ENCODE measurements around the gene TIGD4. TPM values are rescaled to one million over a fixed set of nuclear protein-coding genes. Genes with fewer than 3 reads are reported as not detected.

The TIGD4 gene
- total RNA-seq, 1 donor from 2014 or later, result not detected

- DNase-seq, result no peak
Measured at GRCh38 chr4:152780267-152780778, 793 bp upstream of the TIGD4 start.

GRCh38 chr4:152778656-152779512, 646 bp downstream of the TIGD4 start:
- no peak for DNase-seq
- Histone ChIP-seq H3K4me1 (peaks cover 30% of the 10 kb centered on the region), H3K27ac (peak overlapping the region; percentile 83), H3K36me3 (no peaks in the 10 kb centered on the region), H3K27me3 (no peaks in the 10 kb centered on the region), H3K9me3 (no peaks in the 10 kb centered on the region), H3K4me3 (peak overlapping the region; percentile 70)
- no peak for ATAC-seq
- intact Hi-C loops (cut with DNase I), result no loop called here
- TF ChIP-seq CTCF (IDR thresholded peaks at IDR 0.05), result no peak

More at GRCh38 chr4:152780267-152780778, 793 bp upstream of the TIGD4 start:
- no peak for ATAC-seq
- TF ChIP-seq CTCF (IDR thresholded peaks at IDR 0.05), result no peak
- no peaks in the 10 kb centered on the region for H3K36me3 ChIP-seq
- H3K4me3 ChIP-seq, result peak overlapping the region; percentile 70
- H3K4me1 ChIP-seq, result peaks cover 35% of the 10 kb centered on the region
- H3K27ac ChIP-seq, result peak overlapping the region; percentile 83
- H3K9me3 ChIP-seq, result no peaks in the 10 kb centered on the region
- intact Hi-C loops (cut with DNase I), result no loop called here
- H3K27me3 ChIP-seq, result no peaks in the 10 kb centered on the region

GRCh38 chr4:152777488-152777887, 2.0 kb downstream of the TIGD4 start:
- Histone ChIP-seq H3K36me3 (no peaks in the 10 kb centered on the region), H3K4me3 (no peak overlapping the region), H3K27me3 (no peaks in the 10 kb centered on the region), H3K27ac (no peak overlapping the region), H3K4me1 (peaks cover 24% of the 10 kb centered on the region), H3K9me3 (no peaks in the 10 kb centered on the region)
- ATAC-seq (no peak), DNase-seq (no peak)
- TF ChIP-seq CTCF (IDR thresholded peaks at IDR 0.05), result no peak
- intact Hi-C loops (cut with DNase I), result no loop called here

GRCh38 chr4:152776352-152776751, 3.2 kb downstream of the TIGD4 start:
- TF ChIP-seq CTCF (IDR thresholded peaks at IDR 0.05), result no peak
- Histone ChIP-seq H3K36me3 (no peaks in the 10 kb centered on the region), H3K27ac (no peak overlapping the region), H3K9me3 (no peaks in the 10 kb centered on the region), H3K27me3 (no peaks in the 10 kb centered on the region), H3K4me3 (no peak overlapping the region), H3K4me1 (peaks cover 12% of the 10 kb centered on the region)
- ATAC-seq (no peak), DNase-seq (no peak)
- intact Hi-C loops (cut with DNase I), result no loop called here

GRCh38 chr4:152773953-152774352, 5.6 kb downstream of the TIGD4 start:
- ATAC-seq (no peak), DNase-seq (no peak)
- Histone ChIP-seq H3K36me3 (no peaks in the 10 kb centered on the region), H3K27me3 (no peaks in the 10 kb centered on the region), H3K4me1 (peaks cover 3% of the 10 kb centered on the region), H3K9me3 (no peaks in the 10 kb centered on the region), H3K4me3 (no peak overlapping the region), H3K27ac (no peak overlapping the region)
- TF ChIP-seq CTCF (IDR thresholded peaks at IDR 0.05), result no peak
- intact Hi-C loops (cut with DNase I), result no loop called here

All from upper lobe of right lung (tissue), 1 donor.